ENCODE data around the gene CTNND2. TPM values are rescaled to one million over a fixed set of nuclear protein-coding genes. Genes with fewer than 3 reads are reported as not detected.

The CTNND2 gene
- total and polyA plus RNA-seq, 8 donors = 9.2 to 62.8 (median 43.7) TPM

GRCh38 chr5:11878814-11879213, 25.4 kb downstream of the CTNND2 start:
- DNase-seq = peak in 1 of 6 donors; percentile 18
- intact Hi-C loops (cut with DNase I) = no loop called here
- Histone ChIP-seq H3K4me1 (peaks cover 0 to 4% (median 2%) of the 10 kb centered on the region in 3 donors), H3K36me3 (no peaks in the 10 kb centered on the region), H3K9me3 (no peaks in the 10 kb centered on the region), H3K27ac (no peak overlapping the region), H3K27me3 (no peaks in the 10 kb centered on the region), H3K4me3 (no peak overlapping the region)
- no peak for TF ChIP-seq CTCF (IDR thresholded peaks at IDR 0.05)
- 59 to 64% methylated on average over 7 of the region's 7 CpGs for WGBS, 2 donors
- peak in 1 of 4 donors; percentile 48 for ATAC-seq
- no peak for FAIRE-seq

GRCh38 chr5:11873587-11873986, 30.7 kb downstream of the CTNND2 start:
- FAIRE-seq (no peak), DNase-seq (peak in 3 of 6 donors; percentile 25 to 60 (median 43)), ATAC-seq (peak; percentile 66 to 87 (median 82))
- Histone ChIP-seq H3K36me3 (no peaks in the 10 kb centered on the region), H3K4me1 (peaks cover 0 to 12% (median 9%) of the 10 kb centered on the region in 3 donors), H3K27ac (no peak overlapping the region), H3K4me3 (no peak overlapping the region), H3K27me3 (no peaks in the 10 kb centered on the region), H3K9me3 (no peaks in the 10 kb centered on the region)
- 17 to 18% methylated on average over 4 of the region's 4 CpGs for WGBS, 2 donors
- intact Hi-C loops (cut with DNase I) = no loop called here
- no peak for TF ChIP-seq CTCF (IDR thresholded peaks at IDR 0.05)

GRCh38 chr5:11869203-11869602, 35.0 kb downstream of the CTNND2 start:
- DNase-seq (no peak), ATAC-seq (no peak), FAIRE-seq (no peak)
- no peak overlapping the region for H3K4me3 ChIP-seq
- no peak overlapping the region for H3K27ac ChIP-seq
- H3K36me3 ChIP-seq = no peaks in the 10 kb centered on the region
- no peaks in the 10 kb centered on the region for H3K27me3 ChIP-seq
- intact Hi-C loops (cut with DNase I) = no loop called here
- no peak for TF ChIP-seq CTCF (IDR thresholded peaks at IDR 0.05)
- H3K4me1 ChIP-seq = peaks cover 0 to 13% (median 11%) of the 10 kb centered on the region in 3 donors
- 43 to 47% methylated on average over 1 of the region's 1 CpG for WGBS, 2 donors
- no peaks in the 10 kb centered on the region for H3K9me3 ChIP-seq

- H3K27me3 ChIP-seq = no peaks in the 10 kb centered on the region
- no peaks in the 10 kb centered on the region for H3K9me3 ChIP-seq
- no peak for TF ChIP-seq CTCF (IDR thresholded peaks at IDR 0.05)
- no peak for DNase-seq
- 83 to 87% methylated on average over 10 of the region's 10 CpGs for WGBS, 2 donors
- no peak overlapping the region for H3K27ac ChIP-seq
- H3K4me1 ChIP-seq = peaks cover 0 to 4% (median 0%) of the 10 kb centered on the region in 3 donors
- no peak for ATAC-seq
- no peak for FAIRE-seq
- H3K36me3 ChIP-seq = no peaks in the 10 kb centered on the region
- intact Hi-C loops (cut with DNase I) = no loop called here
- H3K4me3 ChIP-seq = no peak overlapping the region
These were observed 40.3 kb downstream of the CTNND2 start for GRCh38 chr5:11863911-11864310.

- no peak overlapping the region for H3K4me3 ChIP-seq
- intact Hi-C loops (cut with DNase I) = no loop called here
- DNase-seq (no peak), ATAC-seq (no peak), FAIRE-seq (no peak)
- H3K4me1 ChIP-seq = peaks cover 0 to 8% (median 3%) of the 10 kb centered on the region in 3 donors
- H3K9me3 ChIP-seq = no peaks in the 10 kb centered on the region
- no peaks in the 10 kb centered on the region for H3K27me3 ChIP-seq
- H3K27ac ChIP-seq = no peak overlapping the region
- no peaks in the 10 kb centered on the region for H3K36me3 ChIP-seq
- no peak for TF ChIP-seq CTCF (IDR thresholded peaks at IDR 0.05)
- WGBS, 2 donors = 93 to 94% methylated on average over 7 of the region's 7 CpGs
These were observed 46.9 kb downstream of the CTNND2 start for GRCh38 chr5:11857391-11857790.
